Measurements from ENCODE around the gene SCN5A. TPM values are rescaled to one million over a fixed set of nuclear protein-coding genes. Genes with fewer than 3 reads are reported as not detected.

Gene SCN5A
- total and polyA plus RNA-seq, 2 of the 8 experiments (the other 6 are each of a cell fraction or from before 2014, with no cell fraction given), result 4.8 to 11.4 TPM

DNA sequence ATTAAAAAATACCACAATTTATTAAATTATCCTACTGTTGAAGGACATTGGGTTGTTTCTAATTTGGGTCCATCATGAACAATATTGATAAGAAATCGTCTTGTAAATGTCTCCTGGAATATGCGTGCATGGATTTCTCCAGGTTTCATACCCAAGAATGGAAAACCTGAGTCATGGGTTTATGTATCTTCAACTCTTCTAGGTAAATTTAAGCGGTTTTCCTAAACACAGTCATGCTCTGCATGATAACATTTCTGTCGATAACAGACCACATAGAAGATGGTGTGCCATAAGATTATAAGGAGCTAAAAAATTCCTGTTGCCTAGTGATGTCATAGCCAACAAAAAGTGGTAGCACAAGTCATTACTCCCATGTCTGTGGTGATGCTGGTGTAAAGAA, 39.9 kb upstream of the SCN5A start:
- H3K27ac ChIP-seq (ENCODE audit: low read depth, low read length), result no peak overlapping the region
- no peak overlapping the region for H3K4me3 ChIP-seq (ENCODE audit: extremely low read depth in 1 of 4, insufficient read depth in 2 of 4, low read depth in 3 of 4, low read length in 4 of 4)
- H3K23me2 ChIP-seq (ENCODE audit: low read depth, low read length), result no peaks in the 10 kb centered on the region
- H3K27me3 ChIP-seq (replicated peaks in 1 of 4; ENCODE audit: control insufficient read depth in 3 of 4, extremely low read depth in 1 of 4, insufficient read depth in 3 of 4, low read length in 3 of 4), result no peaks in the 10 kb centered on the region
- no peak overlapping the region for H2BK12ac ChIP-seq (ENCODE audit: low read depth, low read length)
- H3K4me1 ChIP-seq (replicated peaks in 1 of 4; ENCODE audit: control insufficient read depth in 3 of 4, insufficient read depth in 4 of 4, low read length in 3 of 4), result no peaks in the 10 kb centered on the region
- DNase-seq (ENCODE audit: low read depth in 1 of 2, low spot score in 2 of 2) (no peak), FAIRE-seq (no peak)
- H3K36me3 ChIP-seq (ENCODE audit: control insufficient read depth in 2 of 4, insufficient read depth in 4 of 4, low read length in 3 of 4), result no peaks in the 10 kb centered on the region
- H4K5ac ChIP-seq (ENCODE audit: insufficient read length, low read depth, low read length), result no peak overlapping the region
- no peak overlapping the region for H3K4me2 ChIP-seq (ENCODE audit: insufficient read depth in 1 of 2, low read depth in 2 of 2, low read length in 2 of 2)
- no peak overlapping the region for H3K23ac ChIP-seq (ENCODE audit: insufficient read length)
- ChIA-PET CTCF (ENCODE audit: partially characterized antibody) (interaction anchor here (0.6 to 3.7 kb wide), 5 partner anchors 26 to 1580 kb away, joined by 3 to 18 read pairs (median 3); no protein-coding TSS in a partner anchor), POLR2A (ENCODE audit: partially characterized antibody) (no interaction called here)
- no peaks in the 10 kb centered on the region for H4K20me1 ChIP-seq (replicated peaks in 1 of 2; ENCODE audit: control insufficient read depth in 1 of 2, insufficient read depth in 2 of 2, low read length in 2 of 2)
- no peak overlapping the region for H4K91ac ChIP-seq (replicated peaks; ENCODE audit: insufficient read length, low read length)
- no peak overlapping the region for H2BK120ac ChIP-seq (replicated peaks; ENCODE audit: low read depth, low read length)
- no peak overlapping the region for H2BK15ac ChIP-seq (ENCODE audit: low read length)
- no peak overlapping the region for H3K18ac ChIP-seq (ENCODE audit: extremely low read depth, low read length)
- H3K9me3 ChIP-seq (ENCODE audit: insufficient read depth in 2 of 2, low read depth in 1 of 2, low read length in 1 of 2), result no peaks in the 10 kb centered on the region
- H2AFZ ChIP-seq (ENCODE audit: low read length), result no peak overlapping the region
- no peak overlapping the region for H3K14ac ChIP-seq (ENCODE audit: insufficient read length)
- H2BK5ac ChIP-seq (ENCODE audit: low read depth, low read length), result no peak overlapping the region
- H3K79me1 ChIP-seq (ENCODE audit: low read depth, low read length), result no peaks in the 10 kb centered on the region
- WGBS, 2 experiments (ENCODE audit: extremely low coverage in 1 of 2, insufficient coverage in 1 of 2, insufficient read length in 1 of 2, insufficient replicate concordance in 2 of 2, low coverage in 1 of 2, low lambda C conversion rate in 2 of 2, missing lambda C conversion rate in 1 of 2), result 88% methylated on average over 4 of the region's 4 CpGs; no CpG with 5 or more reads in 1 of the 2 experiments
- H3K56ac ChIP-seq (replicated peaks; ENCODE audit: insufficient read length, low read depth, low read length), result no peak overlapping the region
- no peak overlapping the region for H2AK5ac ChIP-seq (ENCODE audit: low read depth, low read length)
- H3K79me2 ChIP-seq (ENCODE audit: control insufficient read depth in 1 of 2, insufficient read depth in 2 of 2, low read length in 2 of 2), result no peaks in the 10 kb centered on the region
- H2BK20ac ChIP-seq (ENCODE audit: low read length), result no peak overlapping the region
- H4K8ac ChIP-seq (ENCODE audit: extremely low read depth, insufficient read depth, low read length), result no peak overlapping the region
- no peak overlapping the region for H3K4ac ChIP-seq (replicated peaks; ENCODE audit: insufficient read length, low read depth, low read length)
- H3K9ac ChIP-seq (replicated peaks in 1 of 4; ENCODE audit: extremely low read depth in 1 of 4, low read depth in 3 of 4, low read length in 3 of 4), result no peak overlapping the region
- no peak for TF ChIP-seq CHD2 (IDR thresholded peaks at IDR 0.05; ENCODE audit: low read length)
- no peak for TF ChIP-seq MAFK (IDR thresholded peaks at IDR 0.05; ENCODE audit: low read depth, low read length)
